ENCODE measurements around the gene NEDD1.

Gene NEDD1

GRCh38 chr12:96906849-96907670 lies at the start of gene NEDD1:
TSS of gene NEDD1 (plus strand) at chr12:96907257. CDS start at chr12:96909760, 2,503 bp downstream.
- FAIRE-seq: peak; percentile 80
- peak; percentile 86 for DNase-seq (ENCODE audit: insufficient read length, low spot score)

DNA sequence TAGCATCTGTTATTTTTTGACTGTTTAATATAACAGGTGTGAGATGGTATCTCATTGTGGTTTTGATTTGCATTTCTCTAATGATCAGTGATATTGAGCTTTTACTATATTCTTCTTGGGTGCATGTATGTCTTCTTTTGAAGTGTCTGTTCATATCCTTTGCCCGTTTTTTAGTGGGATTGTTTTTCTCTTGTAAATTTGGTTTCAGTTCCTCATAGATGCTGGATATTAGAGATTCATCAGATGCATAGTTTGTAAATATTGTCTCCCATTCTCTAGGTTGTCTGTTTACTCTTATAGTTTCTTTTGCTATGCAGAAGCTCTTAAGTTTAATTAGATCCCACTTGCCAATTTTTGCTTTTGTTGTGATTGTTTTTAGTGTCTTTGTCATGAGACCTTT lies 48.9 kb upstream of the NEDD1 start:
- DNase-seq (ENCODE audit: insufficient read length, low spot score): no peak
- no peak for FAIRE-seq

GRCh38 chr12:96861656-96862055 lies 45.4 kb upstream of the NEDD1 start:
- no peak for FAIRE-seq
- DNase-seq (ENCODE audit: insufficient read length, low spot score): no peak

- no peak for DNase-seq (ENCODE audit: insufficient read length, low spot score)
- FAIRE-seq: no peak
Measured at GRCh38 chr12:96862326-96862725, 44.7 kb upstream of the NEDD1 start.

DNA sequence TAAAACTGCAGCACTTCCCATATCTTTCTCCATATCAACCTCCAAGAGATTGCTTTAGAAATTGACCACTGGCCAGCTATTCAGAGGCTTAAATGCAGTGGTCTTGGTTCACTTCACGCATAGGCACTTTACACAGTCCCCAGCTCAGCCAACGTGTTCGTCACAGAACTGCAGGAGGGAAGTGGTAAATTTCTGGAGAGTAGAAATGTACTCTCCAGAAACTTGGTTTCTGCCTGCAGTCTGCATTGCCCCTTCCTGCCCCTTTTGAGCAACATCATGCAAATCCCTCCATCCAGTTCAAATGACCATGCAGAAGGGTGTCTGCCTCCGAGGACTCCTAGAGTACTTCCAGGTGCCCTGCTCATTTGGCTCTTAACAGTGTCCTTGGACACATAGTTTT lies 42.7 kb upstream of the NEDD1 start:
- DNase-seq (ENCODE audit: insufficient read length, low spot score): no peak
- no peak for FAIRE-seq

- DNase-seq (ENCODE audit: insufficient read length, low spot score): no peak
- no peak for FAIRE-seq
Measured at GRCh38 chr12:96866801-96867590, 40.1 kb upstream of the NEDD1 start.

DNA sequence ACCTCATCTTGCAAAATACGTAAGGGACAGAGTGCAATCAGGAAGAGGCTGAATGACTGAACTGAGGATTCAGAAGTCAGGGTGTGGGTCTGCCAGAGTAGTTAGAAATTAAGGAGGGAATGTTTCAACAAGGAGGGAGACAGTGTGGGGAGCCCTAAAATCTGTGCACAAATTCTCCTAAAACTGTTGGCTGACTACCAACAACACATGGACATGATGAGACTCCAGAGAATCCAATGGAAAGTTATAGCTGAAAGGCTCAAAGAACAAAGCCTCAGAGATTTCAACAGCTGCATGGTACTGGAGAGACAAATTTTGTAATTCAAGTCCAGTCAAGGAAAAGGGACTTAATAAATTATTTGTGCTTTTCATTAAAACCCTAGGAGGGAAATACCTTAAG lies 36.1 kb upstream of the NEDD1 start:
- DNase-seq (ENCODE audit: insufficient read length, low spot score) (no peak), FAIRE-seq (no peak)

GRCh38 chr12:96872961-96873360 lies 34.1 kb upstream of the NEDD1 start:
- DNase-seq (ENCODE audit: insufficient read length, low spot score) (no peak), FAIRE-seq (no peak)

- FAIRE-seq (no peak), DNase-seq (ENCODE audit: insufficient read length, low spot score) (no peak)
Measured at GRCh38 chr12:96874211-96874610, 32.8 kb upstream of the NEDD1 start.

- no peak for FAIRE-seq
- DNase-seq (ENCODE audit: insufficient read length, low spot score): no peak
Measured at GRCh38 chr12:96876966-96877365, 30.1 kb upstream of the NEDD1 start.

DNA sequence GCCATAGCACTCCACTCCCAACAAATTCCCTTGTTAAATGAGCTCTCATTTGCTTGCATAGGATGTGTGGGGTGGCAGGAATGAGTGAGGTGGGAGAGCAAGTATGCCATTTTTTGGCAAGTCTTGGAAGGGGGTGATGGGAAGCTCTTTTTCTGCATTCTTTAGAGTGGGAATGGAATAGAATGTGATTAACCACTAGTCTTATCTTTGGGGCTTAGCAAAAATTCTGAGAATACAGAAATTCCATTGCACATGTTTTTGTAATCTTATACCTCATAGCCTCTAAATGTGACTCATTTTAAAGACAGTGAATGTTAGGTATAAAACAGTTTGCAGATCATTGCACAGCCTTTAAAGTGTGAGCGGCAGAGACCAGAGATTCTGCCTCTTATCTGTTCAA lies 28.4 kb upstream of the NEDD1 start:
- FAIRE-seq: no peak
- peak; percentile 14 for DNase-seq (ENCODE audit: insufficient read length, low spot score)

GRCh38 chr12:96879301-96879700 lies 27.8 kb upstream of the NEDD1 start:
- FAIRE-seq (no peak), DNase-seq (ENCODE audit: insufficient read length, low spot score) (no peak)

DNA sequence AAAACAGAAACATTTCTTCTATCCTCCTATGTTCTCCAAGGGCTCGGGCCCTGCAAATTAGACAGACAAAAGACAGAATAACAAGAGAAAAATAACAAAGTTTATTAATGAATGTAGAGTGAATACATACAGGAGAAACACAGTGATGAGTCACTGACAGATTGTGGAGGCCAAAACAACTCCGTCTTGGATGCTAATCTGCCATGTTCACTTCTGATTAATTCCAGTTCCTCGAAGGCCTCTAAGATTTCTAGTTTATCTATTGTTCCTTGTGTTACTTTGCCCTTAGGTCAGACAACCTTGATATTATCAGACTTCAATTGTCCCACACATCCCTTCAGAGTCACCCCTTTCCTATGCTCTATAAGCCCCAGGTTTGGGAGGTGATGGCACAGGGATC lies 26.8 kb upstream of the NEDD1 start:
- FAIRE-seq (no peak), DNase-seq (ENCODE audit: insufficient read length, low spot score) (no peak)

DNA sequence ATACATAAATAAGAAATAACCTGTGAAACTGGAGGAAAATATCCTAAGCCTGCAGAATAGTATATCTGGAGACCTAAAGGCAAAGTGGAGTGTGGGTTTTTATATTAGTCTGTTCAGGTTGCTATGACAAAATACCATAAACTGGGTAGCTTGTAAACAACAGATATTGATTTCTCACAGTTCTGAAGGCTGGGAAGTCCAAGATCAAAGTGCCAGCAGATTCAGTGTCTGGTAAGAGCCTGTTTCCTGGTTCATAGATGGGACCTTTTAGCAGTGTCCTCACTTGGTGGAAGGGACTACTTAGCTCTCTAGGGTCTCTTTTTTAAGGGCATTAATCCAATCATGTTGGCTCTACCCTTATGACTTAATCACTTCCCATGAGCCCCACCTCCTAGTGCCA lies 25.4 kb upstream of the NEDD1 start:
- DNase-seq (ENCODE audit: insufficient read length, low spot score): no peak
- FAIRE-seq: no peak

- FAIRE-seq: no peak
- no peak for DNase-seq (ENCODE audit: insufficient read length, low spot score)
Measured at GRCh38 chr12:96882862-96883261, 24.2 kb upstream of the NEDD1 start.

DNA sequence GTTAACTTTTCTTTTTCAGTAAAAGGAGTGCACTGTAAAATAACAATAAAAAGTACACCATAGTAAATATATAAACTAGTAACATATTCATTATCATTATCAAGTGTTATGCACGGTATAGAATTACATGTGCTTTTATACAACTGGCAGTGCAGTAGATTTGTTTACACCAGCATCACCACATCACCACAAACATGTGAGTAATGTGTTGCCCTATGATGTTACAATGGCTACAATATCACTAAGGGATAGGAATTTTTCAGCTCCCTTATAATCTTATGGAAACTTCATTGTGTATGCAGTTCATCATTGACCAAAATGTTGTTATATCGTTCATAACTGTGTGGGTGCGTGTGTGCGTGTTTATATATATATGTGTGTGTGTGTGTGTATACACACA lies 23.5 kb upstream of the NEDD1 start:
- DNase-seq (ENCODE audit: insufficient read length, low spot score): no peak
- FAIRE-seq: no peak

DNA sequence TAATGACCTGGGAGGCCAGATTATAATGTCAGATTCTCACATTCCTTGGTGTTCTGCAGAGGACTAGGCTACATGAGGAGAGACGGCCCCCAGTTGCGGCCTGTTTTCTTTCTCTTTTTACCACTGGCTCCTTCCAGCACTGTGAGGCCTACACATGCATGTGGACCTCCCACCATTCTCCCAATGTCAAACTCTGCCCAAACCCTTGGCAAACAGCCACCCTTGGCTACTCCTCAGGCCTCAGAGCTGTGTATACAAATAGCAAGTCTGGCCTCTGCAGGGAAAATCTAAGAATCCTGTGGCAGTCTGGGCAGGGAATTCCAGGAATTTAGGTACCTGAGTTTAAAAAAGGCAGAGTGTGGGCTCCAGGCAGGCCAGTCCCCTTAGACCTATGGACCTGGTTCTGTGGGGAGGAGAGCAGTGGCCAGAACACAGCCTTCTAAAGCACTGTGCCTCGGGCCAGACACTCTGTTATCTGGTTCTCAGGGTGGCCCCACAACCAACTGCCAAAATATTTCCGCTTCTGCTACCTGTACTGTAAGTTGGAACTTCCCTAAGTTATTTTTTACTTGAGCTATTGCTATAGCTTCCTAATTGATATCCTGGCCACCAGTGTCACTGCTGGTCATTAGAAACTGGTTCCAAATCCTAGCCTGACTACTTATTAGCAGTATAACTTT lies 19.9 kb upstream of the NEDD1 start:
- DNase-seq (ENCODE audit: insufficient read length, low spot score) (no peak), FAIRE-seq (no peak)

DNA sequence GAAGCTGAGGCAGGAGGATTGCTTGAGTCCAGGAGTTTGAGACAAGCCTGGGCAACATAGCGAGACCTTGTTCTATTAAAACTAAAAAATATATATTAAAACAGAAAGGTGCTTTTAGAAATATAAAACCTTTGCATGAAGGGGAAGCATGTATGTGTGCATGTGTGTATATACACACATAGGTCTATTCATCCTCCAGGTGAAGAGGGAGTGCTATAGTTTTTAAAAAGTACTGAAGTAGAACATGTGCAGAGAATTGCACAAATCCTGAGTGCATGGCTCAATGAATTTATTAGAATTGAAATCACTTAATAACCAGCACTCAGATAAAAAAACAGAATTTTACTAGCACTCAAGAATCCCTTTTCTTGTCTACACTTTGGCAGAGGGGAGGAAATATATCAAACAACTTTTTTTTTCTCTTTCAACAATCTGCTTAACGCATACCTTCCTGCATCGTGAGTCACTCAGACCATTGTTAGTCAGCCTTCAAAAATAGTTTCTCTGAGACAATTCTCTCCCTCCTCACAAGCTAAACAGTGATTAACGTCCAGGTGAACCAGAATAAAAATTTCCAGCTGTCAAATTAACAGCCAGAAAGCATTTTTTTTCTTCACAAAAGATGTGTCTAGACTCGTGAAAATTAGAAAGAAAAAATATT lies 17.7 kb upstream of the NEDD1 start:
- DNase-seq (ENCODE audit: insufficient read length, low spot score): peak; percentile 43
- FAIRE-seq: no peak

DNA sequence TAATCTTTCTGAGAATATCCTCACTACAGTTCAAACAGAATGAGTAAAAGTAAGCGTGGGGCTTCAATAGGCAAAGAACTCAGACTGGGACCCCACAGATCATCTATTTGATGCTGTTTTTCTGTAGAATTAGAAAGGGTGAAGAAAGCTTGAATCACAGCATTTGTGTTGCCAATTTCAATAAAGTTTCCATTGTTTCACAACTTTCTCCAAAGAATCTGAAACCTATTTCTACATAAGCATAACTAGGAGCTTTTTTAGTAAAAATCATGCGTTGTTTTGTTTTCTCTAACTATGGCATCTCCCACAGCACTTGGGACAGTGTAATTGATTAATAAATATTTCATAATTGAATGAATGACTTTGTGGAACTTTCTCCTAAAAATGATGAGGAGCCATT lies 16.7 kb upstream of the NEDD1 start:
- no peak for FAIRE-seq
- DNase-seq (ENCODE audit: insufficient read length, low spot score): no peak

- no peak for DNase-seq (ENCODE audit: insufficient read length, low spot score)
Measured at GRCh38 chr12:96892104-96892503, 15.0 kb upstream of the NEDD1 start.

GRCh38 chr12:96897421-96897820 lies 9.6 kb upstream of the NEDD1 start:
- FAIRE-seq (no peak), DNase-seq (ENCODE audit: insufficient read length, low spot score) (no peak)

More at GRCh38 chr12:96892104-96892503, 15.0 kb upstream of the NEDD1 start:
- no peak for FAIRE-seq

All from HTR-8/SVneo (cell line).